Measurements from ENCODE around the gene SMYD3.

DNA sequence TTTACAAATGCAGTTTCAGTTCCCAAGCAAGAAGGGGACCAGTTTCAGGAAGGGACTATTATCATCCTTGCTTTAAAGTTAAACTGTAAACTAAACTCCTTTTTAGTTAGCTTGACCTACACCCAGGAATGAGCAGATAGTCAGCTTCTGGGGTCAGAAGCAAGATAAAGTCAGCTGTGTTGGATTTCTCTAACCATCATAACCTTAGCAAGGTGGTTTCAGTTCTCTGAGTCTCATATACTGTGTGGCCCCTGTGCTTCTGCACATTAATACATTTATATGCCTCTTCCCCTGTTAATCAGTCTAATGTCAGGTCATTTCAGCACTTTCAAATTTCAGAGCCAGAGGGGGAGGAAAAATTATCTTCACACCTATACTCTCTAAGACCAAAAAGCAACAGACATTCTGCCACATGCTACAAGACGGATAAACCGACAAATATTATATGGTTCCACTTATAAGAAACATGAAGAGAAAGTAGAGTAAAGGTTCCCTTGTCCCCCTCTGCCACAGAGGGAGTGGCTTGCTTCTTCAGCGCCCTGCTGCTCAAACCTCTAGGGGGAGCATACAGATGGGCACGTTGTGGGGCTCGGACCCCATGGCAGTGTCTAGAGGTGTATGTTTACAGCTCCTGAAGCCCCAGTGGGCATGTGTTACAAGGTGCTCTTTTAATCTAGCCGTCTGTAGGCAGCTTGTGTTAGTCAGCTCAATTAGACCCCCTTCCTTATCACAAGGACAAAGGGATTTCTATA is 89.1 kb downstream of the SMYD3 start:
- TF ChIP-seq, protein P1, sequence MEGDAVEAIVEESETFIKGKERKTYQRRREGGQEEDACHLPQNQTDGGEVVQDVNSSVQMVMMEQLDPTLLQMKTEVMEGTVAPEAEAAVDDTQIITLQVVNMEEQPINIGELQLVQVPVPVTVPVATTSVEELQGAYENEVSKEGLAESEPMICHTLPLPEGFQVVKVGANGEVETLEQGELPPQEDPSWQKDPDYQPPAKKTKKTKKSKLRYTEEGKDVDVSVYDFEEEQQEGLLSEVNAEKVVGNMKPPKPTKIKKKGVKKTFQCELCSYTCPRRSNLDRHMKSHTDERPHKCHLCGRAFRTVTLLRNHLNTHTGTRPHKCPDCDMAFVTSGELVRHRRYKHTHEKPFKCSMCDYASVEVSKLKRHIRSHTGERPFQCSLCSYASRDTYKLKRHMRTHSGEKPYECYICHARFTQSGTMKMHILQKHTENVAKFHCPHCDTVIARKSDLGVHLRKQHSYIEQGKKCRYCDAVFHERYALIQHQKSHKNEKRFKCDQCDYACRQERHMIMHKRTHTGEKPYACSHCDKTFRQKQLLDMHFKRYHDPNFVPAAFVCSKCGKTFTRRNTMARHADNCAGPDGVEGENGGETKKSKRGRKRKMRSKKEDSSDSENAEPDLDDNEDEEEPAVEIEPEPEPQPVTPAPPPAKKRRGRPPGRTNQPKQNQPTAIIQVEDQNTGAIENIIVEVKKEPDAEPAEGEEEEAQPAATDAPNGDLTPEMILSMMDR (IDR thresholded peaks at IDR 0.05; ENCODE audit: low read length), result no peak
- TF ChIP-seq EZH2phosphoT487 (IDR thresholded peaks at IDR 0.05; ENCODE audit: low read length), result no peak
